ENCODE results near the gene PSEN1. TPM values are rescaled to one million over a fixed set of nuclear protein-coding genes. Genes with fewer than 3 reads are reported as not detected.

PSEN1 gene
- total RNA-seq, 1 experiment from 2014 or later = 26.9 TPM

DNA sequence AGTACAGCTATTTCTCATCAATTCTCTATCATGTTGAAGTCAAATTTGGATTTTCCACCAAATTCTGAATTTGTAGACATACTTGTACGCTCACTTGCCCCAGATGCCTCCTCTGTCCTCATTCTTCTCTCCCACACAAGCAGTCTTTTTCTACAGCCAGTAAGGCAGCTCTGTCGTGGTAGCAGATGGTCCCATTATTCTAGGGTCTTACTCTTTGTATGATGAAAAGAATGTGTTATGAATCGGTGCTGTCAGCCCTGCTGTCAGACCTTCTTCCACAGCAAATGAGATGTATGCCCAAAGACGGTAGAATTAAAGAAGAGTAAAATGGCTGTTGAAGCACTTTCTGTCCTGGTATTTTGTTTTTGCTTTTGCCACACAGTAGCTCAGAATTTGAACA is 83.8 kb downstream of the PSEN1 start:
- H3K79me2 ChIP-seq (ENCODE audit: insufficient read depth, low read length) = no peaks in the 10 kb centered on the region
- no peak for ATAC-seq
- H3K9ac ChIP-seq (ENCODE audit: low read length) = no peak overlapping the region
- ChIA-PET RAD21 (ENCODE audit: low non-redundant PET in 1 of 2, low total read pairs in 2 of 2, uncharacterized antibody in 2 of 2, unreplicated experiment in 2 of 2) (no interaction called here), CTCF (no interaction called here), POLR2A (no interaction called here)
- no peaks in the 10 kb centered on the region for H4K20me1 ChIP-seq (ENCODE audit: insufficient read depth)
- no peak for DNase-seq (ENCODE audit: low read depth, low spot score)
- intact Hi-C loops (cut with micrococcal nuclease) = no loop called here
- no TSS peak for BruUV-seq (replicated peaks)
- peaks cover 4 to 15% of the 10 kb centered on the region in 2 experiments; a peak in 3 of 4 replicates for H3K36me3 ChIP-seq (ENCODE audit: control insufficient read depth in 1 of 2, insufficient read depth in 2 of 2, low read length in 2 of 2)
- H3K27ac ChIP-seq (ENCODE audit: low read depth, low read length) = no peak overlapping the region
- H3K9me3 ChIP-seq (ENCODE audit: control insufficient read depth in 1 of 2, insufficient read depth in 1 of 2, low read depth in 1 of 2, low read length in 2 of 2) = no peaks in the 10 kb centered on the region
- TF ChIP-seq TCF7L2 (IDR thresholded peaks at IDR 0.05; ENCODE audit: borderline replicate concordance, extremely low read depth, insufficient read depth, insufficient read length) = no peak
- no peak for TF ChIP-seq SRF (IDR thresholded peaks at IDR 0.05; ENCODE audit: low read depth)
- TF ChIP-seq, protein P1, sequence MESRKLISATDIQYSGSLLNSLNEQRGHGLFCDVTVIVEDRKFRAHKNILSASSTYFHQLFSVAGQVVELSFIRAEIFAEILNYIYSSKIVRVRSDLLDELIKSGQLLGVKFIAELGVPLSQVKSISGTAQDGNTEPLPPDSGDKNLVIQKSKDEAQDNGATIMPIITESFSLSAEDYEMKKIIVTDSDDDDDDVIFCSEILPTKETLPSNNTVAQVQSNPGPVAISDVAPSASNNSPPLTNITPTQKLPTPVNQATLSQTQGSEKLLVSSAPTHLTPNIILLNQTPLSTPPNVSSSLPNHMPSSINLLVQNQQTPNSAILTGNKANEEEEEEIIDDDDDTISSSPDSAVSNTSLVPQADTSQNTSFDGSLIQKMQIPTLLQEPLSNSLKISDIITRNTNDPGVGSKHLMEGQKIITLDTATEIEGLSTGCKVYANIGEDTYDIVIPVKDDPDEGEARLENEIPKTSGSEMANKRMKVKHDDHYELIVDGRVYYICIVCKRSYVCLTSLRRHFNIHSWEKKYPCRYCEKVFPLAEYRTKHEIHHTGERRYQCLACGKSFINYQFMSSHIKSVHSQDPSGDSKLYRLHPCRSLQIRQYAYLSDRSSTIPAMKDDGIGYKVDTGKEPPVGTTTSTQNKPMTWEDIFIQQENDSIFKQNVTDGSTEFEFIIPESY (IDR thresholded peaks at IDR 0.05; ENCODE audit: extremely low read depth, insufficient replicate concordance, low read length) = no peak
- TF ChIP-seq JUND (IDR thresholded peaks at IDR 0.05) = no peak
- no peak for TF ChIP-seq CBX3 (IDR thresholded peaks at IDR 0.05; ENCODE audit: low read depth)
- TF ChIP-seq FOSL1 (IDR thresholded peaks at IDR 0.05; ENCODE audit: low read depth) = no peak
- TF ChIP-seq POLR2A (IDR thresholded peaks at IDR 0.05; ENCODE audit: borderline replicate concordance, extremely low read depth, insufficient read depth, insufficient read length) = no peak
- TF ChIP-seq, protein P2, sequence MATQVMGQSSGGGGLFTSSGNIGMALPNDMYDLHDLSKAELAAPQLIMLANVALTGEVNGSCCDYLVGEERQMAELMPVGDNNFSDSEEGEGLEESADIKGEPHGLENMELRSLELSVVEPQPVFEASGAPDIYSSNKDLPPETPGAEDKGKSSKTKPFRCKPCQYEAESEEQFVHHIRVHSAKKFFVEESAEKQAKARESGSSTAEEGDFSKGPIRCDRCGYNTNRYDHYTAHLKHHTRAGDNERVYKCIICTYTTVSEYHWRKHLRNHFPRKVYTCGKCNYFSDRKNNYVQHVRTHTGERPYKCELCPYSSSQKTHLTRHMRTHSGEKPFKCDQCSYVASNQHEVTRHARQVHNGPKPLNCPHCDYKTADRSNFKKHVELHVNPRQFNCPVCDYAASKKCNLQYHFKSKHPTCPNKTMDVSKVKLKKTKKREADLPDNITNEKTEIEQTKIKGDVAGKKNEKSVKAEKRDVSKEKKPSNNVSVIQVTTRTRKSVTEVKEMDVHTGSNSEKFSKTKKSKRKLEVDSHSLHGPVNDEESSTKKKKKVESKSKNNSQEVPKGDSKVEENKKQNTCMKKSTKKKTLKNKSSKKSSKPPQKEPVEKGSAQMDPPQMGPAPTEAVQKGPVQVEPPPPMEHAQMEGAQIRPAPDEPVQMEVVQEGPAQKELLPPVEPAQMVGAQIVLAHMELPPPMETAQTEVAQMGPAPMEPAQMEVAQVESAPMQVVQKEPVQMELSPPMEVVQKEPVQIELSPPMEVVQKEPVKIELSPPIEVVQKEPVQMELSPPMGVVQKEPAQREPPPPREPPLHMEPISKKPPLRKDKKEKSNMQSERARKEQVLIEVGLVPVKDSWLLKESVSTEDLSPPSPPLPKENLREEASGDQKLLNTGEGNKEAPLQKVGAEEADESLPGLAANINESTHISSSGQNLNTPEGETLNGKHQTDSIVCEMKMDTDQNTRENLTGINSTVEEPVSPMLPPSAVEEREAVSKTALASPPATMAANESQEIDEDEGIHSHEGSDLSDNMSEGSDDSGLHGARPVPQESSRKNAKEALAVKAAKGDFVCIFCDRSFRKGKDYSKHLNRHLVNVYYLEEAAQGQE (IDR thresholded peaks at IDR 0.05; ENCODE audit: low read depth) = no peak
- TF ChIP-seq, protein P3, sequence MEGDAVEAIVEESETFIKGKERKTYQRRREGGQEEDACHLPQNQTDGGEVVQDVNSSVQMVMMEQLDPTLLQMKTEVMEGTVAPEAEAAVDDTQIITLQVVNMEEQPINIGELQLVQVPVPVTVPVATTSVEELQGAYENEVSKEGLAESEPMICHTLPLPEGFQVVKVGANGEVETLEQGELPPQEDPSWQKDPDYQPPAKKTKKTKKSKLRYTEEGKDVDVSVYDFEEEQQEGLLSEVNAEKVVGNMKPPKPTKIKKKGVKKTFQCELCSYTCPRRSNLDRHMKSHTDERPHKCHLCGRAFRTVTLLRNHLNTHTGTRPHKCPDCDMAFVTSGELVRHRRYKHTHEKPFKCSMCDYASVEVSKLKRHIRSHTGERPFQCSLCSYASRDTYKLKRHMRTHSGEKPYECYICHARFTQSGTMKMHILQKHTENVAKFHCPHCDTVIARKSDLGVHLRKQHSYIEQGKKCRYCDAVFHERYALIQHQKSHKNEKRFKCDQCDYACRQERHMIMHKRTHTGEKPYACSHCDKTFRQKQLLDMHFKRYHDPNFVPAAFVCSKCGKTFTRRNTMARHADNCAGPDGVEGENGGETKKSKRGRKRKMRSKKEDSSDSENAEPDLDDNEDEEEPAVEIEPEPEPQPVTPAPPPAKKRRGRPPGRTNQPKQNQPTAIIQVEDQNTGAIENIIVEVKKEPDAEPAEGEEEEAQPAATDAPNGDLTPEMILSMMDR (IDR thresholded peaks at IDR 0.05 in 2 of 3, conservative IDR thresholded peaks at IDR 0.05 in 1 of 3; ENCODE audit: borderline replicate concordance in 1 of 3, insufficient read depth in 1 of 3, low read depth in 2 of 3, low read length in 2 of 3) = no peak
- no peak for TF ChIP-seq SIN3A (IDR thresholded peaks at IDR 0.05; ENCODE audit: low read depth)
- TF ChIP-seq RAD21 (IDR thresholded peaks at IDR 0.05; ENCODE audit: low read depth) = no peak
- no peak for TF ChIP-seq ZFX (IDR thresholded peaks at IDR 0.05)
- TF ChIP-seq CEBPB (IDR thresholded peaks at IDR 0.05; ENCODE audit: low read depth) = no peak
- TF ChIP-seq, protein P4, sequence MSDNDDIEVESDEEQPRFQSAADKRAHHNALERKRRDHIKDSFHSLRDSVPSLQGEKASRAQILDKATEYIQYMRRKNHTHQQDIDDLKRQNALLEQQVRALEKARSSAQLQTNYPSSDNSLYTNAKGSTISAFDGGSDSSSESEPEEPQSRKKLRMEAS (IDR thresholded peaks at IDR 0.05) = no peak
- no peak for TF ChIP-seq EZH2phosphoT487 (IDR thresholded peaks at IDR 0.05; ENCODE audit: borderline replicate concordance)
- no peaks in the 10 kb centered on the region for H3K4me1 ChIP-seq (ENCODE audit: control insufficient read depth in 1 of 2, insufficient read depth in 2 of 2, low read length in 2 of 2)
- no peaks in the 10 kb centered on the region for H3K9me2 ChIP-seq (ENCODE audit: insufficient read depth)
- no peaks in the 10 kb centered on the region for H3K27me3 ChIP-seq (ENCODE audit: insufficient read depth, low read length)
- no peak overlapping the region for H3K4me2 ChIP-seq (ENCODE audit: low read length)
- no peak overlapping the region for H2AFZ ChIP-seq (ENCODE audit: low read depth, low read length, poor library complexity, severe bottlenecking)
- no peak overlapping the region for H3K4me3 ChIP-seq (replicated peaks in 1 of 2; ENCODE audit: low read depth in 1 of 2, low read length in 2 of 2)

All from HCT116 (cell line).